NCI-H69 (cell line): ENCODE measurements around the gene TOPORS.
"Not testable (repeated sequence)": the region's sequence is repeated elsewhere in the genome, so short reads cannot be mapped to it uniquely, and the experiment has no call there.

Source experiments
- DNase-seq: peaks from one replicate; lab custom pipeline; 2025; lab: John Stamatoyannopoulos, UW

The TOPORS gene

GRCh38 chr9:32552172-32552872 lies at the start of gene TOPORS, which contains the start of gene SMIM27:
Gene TOPORS (minus strand): TSS chr9:32552586. CDS start chr9:32552436, 150 bp downstream.
Gene SMIM27 (plus strand): TSS chr9:32552327. CDS start chr9:32552435, 108 bp downstream.
- DNase-seq = peak; percentile 97

GRCh38 chr9:32599021-32599420 lies 46.6 kb upstream of the TOPORS start:
- DNase-seq = not testable (repeated sequence)

DNA sequence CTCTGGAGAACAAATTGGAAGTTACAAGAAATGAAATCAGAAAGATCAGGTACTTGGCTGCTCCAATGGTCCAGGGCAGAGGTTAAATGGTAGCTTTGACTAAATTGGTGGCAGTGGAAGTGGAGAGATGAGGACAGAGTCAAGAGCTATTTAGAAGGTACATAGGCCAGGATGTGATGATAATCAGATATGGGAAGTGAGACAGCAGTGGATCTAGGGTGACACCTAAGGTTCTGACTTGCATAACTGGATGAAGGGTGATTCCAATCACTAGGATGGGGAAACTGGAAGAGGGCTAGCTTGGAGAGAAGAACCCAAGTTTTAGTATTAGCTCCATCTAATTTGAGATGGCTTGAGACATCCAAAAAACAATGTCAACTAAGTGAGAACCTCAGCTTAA lies 44.5 kb upstream of the TOPORS start:
- no peak for DNase-seq

DNA sequence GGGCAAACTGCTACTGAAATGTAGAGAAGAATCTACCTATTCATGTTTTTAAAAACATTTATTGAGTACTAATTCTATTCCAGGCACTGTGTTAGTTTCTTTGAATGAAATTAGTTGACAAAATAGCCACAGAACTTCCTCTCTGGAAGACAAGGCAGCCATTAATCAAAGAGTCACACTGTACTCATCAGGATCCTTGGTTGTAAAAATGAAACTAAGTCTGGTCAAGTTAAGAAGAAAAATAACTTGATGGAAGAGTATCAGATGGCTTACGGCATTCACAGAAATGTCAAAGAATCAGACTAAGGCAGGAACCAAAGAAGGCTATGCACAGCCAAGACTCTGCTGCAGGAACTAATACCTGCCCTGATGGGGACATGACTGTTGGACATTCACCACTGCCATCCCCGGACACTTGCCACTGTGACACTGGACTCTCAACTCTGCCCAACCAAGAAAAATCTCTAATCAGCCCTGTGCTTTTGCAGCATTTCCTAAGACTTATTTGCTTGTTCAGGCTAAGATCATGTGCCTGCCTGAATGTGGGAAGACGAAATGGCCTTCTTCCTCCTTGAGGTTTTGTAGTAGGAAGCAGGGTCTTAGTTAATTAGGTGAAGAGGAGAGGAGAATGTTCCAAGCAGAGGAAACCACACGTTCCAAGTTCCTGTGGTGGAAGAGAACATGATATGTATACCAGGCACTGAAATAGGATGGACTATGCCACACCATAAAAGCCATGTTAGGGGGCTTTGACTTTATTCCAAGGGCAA lies 43.9 kb upstream of the TOPORS start:
- DNase-seq = no peak

DNA sequence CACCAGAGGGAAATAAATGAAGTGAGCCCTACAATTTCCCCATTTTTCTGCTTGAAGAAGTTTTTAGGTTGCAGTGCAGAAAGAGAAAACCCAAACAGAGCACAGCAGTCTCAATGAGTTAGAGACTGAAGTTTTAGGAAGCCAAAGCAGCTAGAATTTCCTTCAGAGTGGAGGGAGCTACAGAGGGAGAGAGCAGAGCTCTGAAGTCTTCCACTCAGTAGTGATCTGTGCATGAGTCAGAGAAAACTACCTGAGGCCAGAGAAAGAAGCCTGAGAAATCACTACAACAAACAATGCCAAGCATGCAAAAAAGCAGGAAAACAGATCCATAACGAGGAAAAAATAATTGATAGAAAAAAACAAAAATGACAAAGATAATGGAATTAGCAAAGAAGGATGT lies 38.5 kb upstream of the TOPORS start:
- DNase-seq = no peak

GRCh38 chr9:32590476-32590875 lies 38.1 kb upstream of the TOPORS start:
- no peak for DNase-seq

DNA sequence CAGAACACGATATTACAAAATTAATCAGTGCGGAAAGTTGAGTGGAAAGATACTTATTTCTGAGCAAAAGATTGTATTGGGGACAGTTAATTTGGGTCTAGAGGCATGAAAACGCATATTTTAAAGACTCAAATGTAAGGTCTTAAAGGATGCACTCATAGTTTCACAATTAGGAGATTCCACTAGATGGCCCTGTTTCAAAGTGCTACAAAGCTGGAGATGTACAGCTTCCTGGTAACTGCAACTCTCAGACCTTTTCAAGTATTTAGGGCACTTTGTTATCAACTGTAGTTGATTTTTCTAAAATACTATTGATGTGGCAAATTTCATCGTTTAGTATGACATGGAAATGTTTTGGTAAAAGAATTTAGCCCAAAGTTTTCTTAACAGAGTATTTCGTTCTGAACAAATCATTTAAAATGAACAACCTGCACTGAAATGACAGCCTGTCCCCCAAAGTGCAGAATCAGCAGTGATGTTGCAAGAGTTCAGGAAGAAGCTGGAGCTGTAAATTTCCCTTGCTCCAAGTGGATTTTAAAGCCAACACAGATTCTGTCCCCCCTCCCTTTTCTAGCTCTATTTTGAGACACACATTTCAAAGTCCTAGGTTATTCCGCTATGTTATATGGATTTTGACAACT lies 36.8 kb upstream of the TOPORS start:
- DNase-seq = peak; percentile 64

GRCh38 chr9:32587901-32588300 lies 35.5 kb upstream of the TOPORS start:
- DNase-seq = no peak

DNA sequence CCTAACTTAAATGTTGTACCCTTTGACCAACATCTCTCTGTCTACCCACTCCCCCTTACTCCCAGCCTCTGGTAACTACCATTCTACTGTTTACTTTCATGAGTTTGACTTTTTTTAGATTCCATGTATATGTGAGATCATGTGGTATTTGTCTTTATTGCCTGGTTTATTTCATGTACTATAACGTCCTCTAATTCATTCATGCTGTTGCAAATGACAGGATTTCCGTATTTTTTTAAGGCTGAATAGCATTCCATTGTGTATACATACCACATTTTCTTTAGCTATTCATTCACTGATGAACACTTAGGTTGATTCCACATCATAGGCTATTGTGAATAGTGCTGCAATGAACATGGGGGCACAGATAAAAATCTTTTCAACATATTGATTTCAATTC lies 32.4 kb upstream of the TOPORS start:
- DNase-seq = no peak

GRCh38 chr9:32581512-32582143 lies 29.2 kb upstream of the TOPORS start:
- peak; percentile 73 for DNase-seq

DNA sequence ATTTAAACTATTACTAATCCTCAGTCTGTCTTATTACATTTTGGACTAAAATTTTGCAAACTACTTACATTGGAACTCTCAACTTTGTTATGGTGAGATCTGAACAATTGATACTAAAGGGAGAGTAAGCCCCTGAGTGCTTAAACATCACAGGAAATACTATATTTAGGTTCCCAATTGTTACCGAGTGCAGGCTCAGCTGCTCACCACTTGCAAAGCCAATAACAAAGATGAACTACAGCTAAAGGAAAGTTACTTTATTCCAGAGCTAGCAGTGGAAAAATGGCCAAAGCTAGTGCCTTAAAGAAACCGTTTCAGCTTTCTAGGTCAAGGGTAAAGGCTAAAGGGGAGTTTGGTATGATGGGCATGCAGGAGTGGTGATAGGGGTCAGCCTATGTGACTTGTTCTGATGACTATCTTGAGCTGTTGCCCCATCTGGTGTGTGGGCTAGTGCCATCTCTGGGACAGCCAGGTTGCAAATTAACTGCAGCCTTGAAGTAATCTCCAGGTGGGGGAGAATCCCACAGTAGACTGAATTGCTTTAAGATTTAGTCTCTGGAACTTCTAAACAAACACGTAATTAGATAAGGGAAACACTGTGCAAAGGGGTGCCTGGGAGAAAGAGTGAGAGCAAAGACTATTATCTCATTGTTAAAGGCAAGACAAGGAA lies 28.4 kb upstream of the TOPORS start:
- DNase-seq = no peak

DNA sequence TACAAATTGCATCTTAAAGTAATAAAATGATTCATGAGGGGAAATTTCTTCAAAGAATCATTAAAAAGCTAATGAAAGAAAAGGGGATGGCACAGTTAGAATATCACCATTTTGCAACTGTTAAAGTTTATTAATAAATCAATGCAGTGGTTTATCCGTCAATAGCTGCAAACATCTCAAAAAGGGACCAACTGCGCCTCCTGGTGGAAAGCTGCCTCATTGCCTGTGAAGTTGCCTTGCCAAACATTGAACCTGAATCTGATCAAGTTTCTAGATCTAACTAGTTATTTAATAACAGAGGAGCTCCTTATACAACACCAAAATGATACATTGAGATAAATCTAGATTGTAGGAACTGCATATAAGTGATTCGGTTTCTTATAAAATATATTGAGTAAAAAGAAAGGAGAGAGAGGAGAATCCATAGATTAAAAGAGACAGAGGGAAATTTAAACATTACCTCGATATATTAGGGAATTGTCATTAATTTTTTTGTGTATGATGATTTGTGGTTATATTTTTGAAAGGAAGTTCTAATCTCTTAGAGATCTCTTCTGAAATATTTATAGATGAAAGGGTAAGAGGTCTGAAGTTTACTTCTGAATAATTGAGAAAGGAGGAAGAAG lies 27.4 kb upstream of the TOPORS start:
- DNase-seq = peak; percentile 66

GRCh38 chr9:32578976-32579375 lies 26.6 kb upstream of the TOPORS start:
- no peak for DNase-seq

- no peak for DNase-seq
Measured at GRCh38 chr9:32577316-32577715, 24.9 kb upstream of the TOPORS start.

DNA sequence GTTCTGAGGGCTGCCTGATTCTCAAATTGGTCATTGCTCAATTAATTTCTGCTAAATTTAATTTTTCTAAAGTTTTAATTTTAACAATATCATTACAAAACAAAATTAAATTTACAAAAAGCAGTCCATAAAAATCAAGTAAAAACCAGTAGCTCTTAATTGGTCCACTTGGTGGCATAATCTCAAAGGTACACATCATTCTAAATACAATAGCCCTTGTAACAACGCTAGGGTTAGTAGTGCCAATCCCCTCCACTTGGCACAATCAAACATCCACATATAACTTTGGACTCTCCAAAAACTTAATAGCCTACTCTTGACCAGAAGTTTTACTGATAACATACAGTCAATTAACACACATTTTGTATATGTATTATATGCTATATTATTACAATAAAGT lies 22.5 kb upstream of the TOPORS start:
- no peak for DNase-seq

DNA sequence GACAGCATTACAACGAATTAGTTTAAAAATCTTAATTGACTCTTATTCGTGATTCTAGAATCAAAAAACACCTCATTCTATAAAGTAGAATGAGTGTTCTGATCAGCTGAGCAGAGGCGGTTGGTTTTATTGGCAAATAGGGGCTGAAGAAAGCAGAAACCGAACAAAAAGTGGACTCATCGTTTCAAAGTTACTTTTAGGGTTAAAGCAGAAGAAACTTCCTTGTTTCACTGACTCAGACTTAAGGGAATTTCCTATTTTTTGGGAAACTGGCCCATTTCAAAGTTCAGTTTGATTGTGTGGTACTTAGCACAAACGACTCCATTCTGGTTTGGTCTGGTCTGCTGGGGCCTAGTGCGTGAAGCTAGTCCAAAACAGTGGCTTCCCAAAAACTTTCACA lies 21.4 kb upstream of the TOPORS start:
- DNase-seq = no peak

GRCh38 chr9:32572900-32573523 lies 20.6 kb upstream of the TOPORS start, which contains the start of gene NDUFB6:
Gene NDUFB6 (minus strand): TSS chr9:32573159. CDS start chr9:32573060, 99 bp downstream.
- peak; percentile 98 for DNase-seq

DNA sequence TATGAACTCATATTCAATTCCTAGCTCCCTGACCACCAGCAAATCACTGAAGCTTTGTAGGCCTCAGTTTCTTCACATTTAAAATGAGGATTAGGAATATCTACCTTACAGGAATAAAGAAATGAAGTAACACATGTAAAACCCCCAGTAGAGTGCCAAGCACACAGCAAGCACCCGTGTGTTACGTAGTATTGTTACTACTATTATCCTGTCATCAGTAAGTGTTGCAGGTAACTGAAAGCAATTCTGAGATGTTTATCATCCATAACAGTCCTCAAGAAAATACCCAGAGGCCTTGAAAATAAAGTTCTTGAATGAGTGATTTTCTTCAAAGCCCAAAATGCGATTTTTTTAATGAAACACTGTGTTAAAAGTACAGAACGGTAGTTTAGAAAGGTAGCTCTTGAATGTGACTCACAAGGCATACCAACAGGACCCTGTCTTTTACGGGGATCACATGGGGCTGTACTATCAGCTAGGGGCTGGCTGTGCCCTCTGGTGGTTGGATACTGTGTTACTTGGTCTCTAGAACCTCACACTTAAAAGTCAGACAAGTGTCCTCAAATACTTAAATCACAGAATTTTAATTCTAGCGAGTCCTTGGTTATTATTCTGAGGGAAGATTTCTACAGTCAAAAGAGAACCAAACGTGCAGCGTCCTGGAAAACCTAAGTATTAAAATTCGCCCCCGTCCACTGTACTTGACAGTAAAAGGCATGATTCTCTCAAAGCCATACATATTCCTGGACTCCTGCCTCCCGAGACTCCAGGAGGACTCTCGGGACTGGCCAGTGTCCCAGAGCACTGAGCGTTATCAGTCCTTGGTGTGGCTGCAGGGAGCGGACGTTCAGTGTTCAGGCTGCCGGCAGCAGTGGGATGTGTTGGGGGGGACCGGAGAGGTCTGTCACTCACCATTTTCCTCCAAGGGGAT lies 19.8 kb upstream of the TOPORS start:
- peak; percentile 82 for DNase-seq

DNA sequence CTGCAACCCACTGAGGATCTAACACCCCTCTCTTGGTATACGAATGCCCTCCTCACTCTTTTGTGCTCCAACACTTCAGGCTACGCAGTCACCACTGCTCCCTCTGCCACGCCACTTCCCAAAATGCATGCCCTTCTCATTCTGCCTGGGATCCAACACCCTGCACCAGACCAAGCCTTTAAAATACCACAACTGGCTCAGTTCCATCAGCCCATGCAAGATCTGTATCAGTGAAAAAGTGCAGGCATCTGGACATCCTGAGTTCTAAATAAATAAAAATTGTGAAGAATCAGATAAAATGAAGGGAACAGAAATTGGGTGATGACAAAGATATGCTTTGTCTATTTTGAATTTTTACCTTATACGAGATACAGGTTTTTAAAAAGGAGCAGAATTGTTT lies 17.9 kb upstream of the TOPORS start:
- DNase-seq = no peak

GRCh38 chr9:32566770-32567169 lies 14.4 kb upstream of the TOPORS start:
- DNase-seq = no peak
